Lung (tissue), 12 donors: Measurements from ENCODE around the gene C15orf40. TPM values are rescaled to one million over a fixed set of nuclear protein-coding genes. Genes with fewer than 3 reads are reported as not detected.

Experiments used
- ATAC-seq: fragments of 200-7000 bp; cut with Tn5 transposase; one replicate; pipeline ENCODE4 v1.9.1; 2020; ENCODE audit warnings: moderate number of reproducible peaks; ENCODE audit not compliant: insufficient read depth, low FRiP score
- DNase-seq, 3 donors: peaks; one replicate each; pipeline ENCODE4 v3.0.0-alpha.2; 2013 to 2017
- H3K27ac ChIP-seq, 2 donors: one replicate each; pipeline ENCODE4 v1.5.1; 2013; ENCODE audit warnings: mild to moderate bottlenecking in 2 of 2, moderate library complexity in 2 of 2, control low read depth in 1 of 2, inconsistent platforms in 1 of 2, low read depth in 1 of 2, low read length in 1 of 2
- H3K27me3 ChIP-seq, 3 donors: one replicate each; pipeline ENCODE4 v1.5.1; 2013; ENCODE audit warnings: low read length in 2 of 3; ENCODE audit not compliant: control insufficient read depth in 3 of 3, insufficient read depth in 3 of 3
- H3K36me3 ChIP-seq, 4 donors: one replicate each; pipeline ENCODE4 v1.5.1; 2013; ENCODE audit warnings: low read length in 4 of 4, mild to moderate bottlenecking in 1 of 4, moderate library complexity in 1 of 4; ENCODE audit not compliant: control insufficient read depth in 4 of 4, insufficient read depth in 4 of 4
- H3K4me1 ChIP-seq, 5 donors: one replicate each; pipeline ENCODE4 v1.5.1; 2013; ENCODE audit warnings: low read length in 5 of 5, mild to moderate bottlenecking in 2 of 5, moderate library complexity in 1 of 5; ENCODE audit not compliant: control insufficient read depth in 5 of 5, insufficient read depth in 5 of 5
- H3K4me3 ChIP-seq: one replicate; pipeline ENCODE4 v1.5.1; 2013; ENCODE audit warnings: mild to moderate bottlenecking, control low read depth, moderate library complexity
- H3K9ac ChIP-seq, 2 donors: one replicate each; pipeline ENCODE4 v1.5.1; 2013; ENCODE audit warnings: low read length in 2 of 2, control low read depth in 1 of 2; ENCODE audit not compliant: insufficient read depth in 1 of 2
- H3K9me3 ChIP-seq, 4 donors: one replicate each; pipeline ENCODE4 v1.5.1; 2013; ENCODE audit warnings: low read length in 3 of 4, mild to moderate bottlenecking in 1 of 4, moderate library complexity in 1 of 4; ENCODE audit not compliant: control insufficient read depth in 4 of 4, insufficient read depth in 3 of 4
- CTCF ChIP-seq: IDR thresholded peaks from 2 replicates; pipeline ENCODE4 v1.5.1; 2012; ENCODE audit warnings: mild to moderate bottlenecking; ENCODE audit errors: control extremely low read depth, extremely low read depth
- WGBS, 2 donors: extraction: QIAGEN DNeasy Blood & Tissue Kit; methylation state at CpG; one replicate each; pipeline ENCODE4 v1.1.7; 2013; 5-methylcytosine and 5-hydroxymethylcytosine counted together
- polyA plus RNA-seq, 2 donors: library from polyadenylated mRNA; stranded (reverse); fragments of 200-250 nt; gene quantifications; one replicate each; pipeline ENCODE4 v1.2.1, GENCODE V29; 2013
- total RNA-seq, 2 donors: library from RNA; depleted of rRNA in 1 of 2; stranded (reverse); fragments of >200 nt in 1 of 2; gene quantifications; one replicate each; pipeline ENCODE4 v1.2.1, GENCODE V29; 2014 to 2021
- donor health status: control.
- donor health status: control.
- donor health status: Bipolar disorder and iron deficiency.
- donor health status: healthy.
- donor health status: DM: yes; HTN: yes; CAD: no.

C15orf40 gene
- total and polyA plus RNA-seq, 4 donors = 16.7 to 26.1 (median 21.7) TPM

- no peak overlapping the region for H3K4me3 ChIP-seq
- DNase-seq (no peak), ATAC-seq (no peak)
- TF ChIP-seq CTCF = no peak
- H3K4me1 ChIP-seq = peaks cover 0 to 12% (median 3%) of the 10 kb centered on the region in 5 donors
- no peaks in the 10 kb centered on the region for H3K9me3 ChIP-seq
- no peak overlapping the region for H3K9ac ChIP-seq
- H3K27me3 ChIP-seq = no peaks in the 10 kb centered on the region
- no peak overlapping the region for H3K27ac ChIP-seq
- peaks cover 9 to 23% (median 14%) of the 10 kb centered on the region in 4 donors for H3K36me3 ChIP-seq
- 87 to 94% methylated on average over 5 of the region's 5 CpGs for WGBS, 2 donors
Observed at GRCh38 chr15:83016906-83017305, 5.5 kb upstream of the C15orf40 start.

DNA sequence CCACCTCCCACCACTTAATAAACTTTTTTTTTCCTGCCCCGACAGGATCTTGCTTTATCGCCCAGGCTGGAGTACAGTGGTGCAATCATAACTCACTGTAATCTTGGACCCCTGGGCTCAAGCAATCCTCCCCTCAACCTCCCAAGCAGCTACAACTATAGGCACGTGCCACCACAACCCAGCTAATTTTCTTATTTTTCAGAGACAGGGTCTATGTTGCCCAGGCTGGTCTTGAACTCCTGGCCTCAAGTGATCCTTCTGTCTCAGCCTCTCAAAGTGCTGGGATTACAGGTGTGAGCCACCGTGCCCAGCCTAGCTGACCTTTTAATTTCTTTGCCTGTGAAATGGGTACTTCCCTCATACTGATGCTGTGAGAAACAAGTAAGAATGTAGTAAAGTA is 3.9 kb upstream of the C15orf40 start:
- ATAC-seq (no peak), DNase-seq (no peak)
- Histone ChIP-seq H3K4me3 (no peak overlapping the region), H3K27ac (no peak overlapping the region), H3K9me3 (no peaks in the 10 kb centered on the region), H3K36me3 (peaks cover 10 to 19% (median 12%) of the 10 kb centered on the region in 4 donors), H3K9ac (no peak overlapping the region), H3K27me3 (no peaks in the 10 kb centered on the region), H3K4me1 (peaks cover 0 to 22% (median 6%) of the 10 kb centered on the region in 5 donors)
- WGBS, 2 donors = 83 to 84% methylated on average over 4 of the region's 4 CpGs
- TF ChIP-seq CTCF = no peak

DNA sequence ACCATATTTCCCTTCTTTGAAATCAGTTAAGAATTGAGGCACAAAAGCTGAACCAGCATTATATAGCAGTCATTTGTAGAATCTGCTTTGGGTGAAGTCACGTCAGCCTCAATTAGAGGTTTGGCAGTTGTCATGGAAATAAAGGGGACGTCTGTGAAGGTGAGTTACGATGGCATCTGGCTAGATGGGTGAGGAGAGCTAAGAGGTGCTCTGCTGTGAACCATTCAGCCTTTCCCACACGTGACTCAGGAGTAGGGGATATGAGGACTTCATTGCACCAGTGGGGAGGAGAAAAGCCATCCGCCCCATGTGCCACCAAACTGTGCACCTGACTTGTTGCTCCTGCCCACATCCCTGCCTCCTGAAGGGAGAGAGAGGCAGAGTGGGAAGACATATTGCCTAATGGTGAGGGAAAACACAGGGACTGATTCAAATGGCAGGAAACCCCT is 2.8 kb upstream of the C15orf40 start:
- no peaks in the 10 kb centered on the region for H3K9me3 ChIP-seq
- no peak overlapping the region for H3K9ac ChIP-seq
- no peak for TF ChIP-seq CTCF
- no peak overlapping the region for H3K27ac ChIP-seq
- peaks cover 0 to 26% (median 8%) of the 10 kb centered on the region in 5 donors for H3K4me1 ChIP-seq
- no peak overlapping the region for H3K4me3 ChIP-seq
- no peak for ATAC-seq
- peaks cover 5 to 13% (median 10%) of the 10 kb centered on the region in 4 donors for H3K36me3 ChIP-seq
- WGBS, 2 donors = 75 to 84% methylated on average over 5 of the region's 5 CpGs
- H3K27me3 ChIP-seq = no peaks in the 10 kb centered on the region
- no peak for DNase-seq

- no peaks in the 10 kb centered on the region for H3K27me3 ChIP-seq
- no peak overlapping the region for H3K4me3 ChIP-seq
- DNase-seq (no peak), ATAC-seq (no peak)
- H3K27ac ChIP-seq = no peak overlapping the region
- H3K9ac ChIP-seq = no peak overlapping the region
- H3K4me1 ChIP-seq = peaks cover 0 to 26% (median 8%) of the 10 kb centered on the region in 5 donors
- no peak for TF ChIP-seq CTCF
- peaks cover 3 to 14% (median 10%) of the 10 kb centered on the region in 4 donors for H3K36me3 ChIP-seq
- 74 to 80% methylated on average over 6 of the region's 6 CpGs for WGBS, 2 donors
- no peaks in the 10 kb centered on the region for H3K9me3 ChIP-seq
Observed at GRCh38 chr15:83012636-83013035, 1.2 kb upstream of the C15orf40 start.
